H9 (cell line): ENCODE data around the gene NME4. TPM values are rescaled to one million over a fixed set of nuclear protein-coding genes. Genes with fewer than 3 reads are reported as not detected.

Experiments
- DNase-seq: peaks from one replicate; pipeline ENCODE4 v3.0.0-alpha.2; 2017
- H2AFZ ChIP-seq: one replicate; pipeline ENCODE4 v1.6.1; 2013; ENCODE audit warnings: mild to moderate bottlenecking, low read length, control low read depth, moderate library complexity
- H2AK5ac ChIP-seq: 2 replicates; pipeline ENCODE4 v1.6.1; 2013; ENCODE audit warnings: low read length, control low read depth, mixed read lengths; ENCODE audit not compliant: insufficient read length
- H2BK120ac ChIP-seq: one replicate; pipeline ENCODE4 v1.6.1; 2013; ENCODE audit warnings: low read depth, mild to moderate bottlenecking, low read length, control low read depth, inconsistent platforms; ENCODE audit not compliant: poor library complexity, severe bottlenecking
- H2BK12ac ChIP-seq: 2 replicates; pipeline ENCODE4 v1.6.1; 2013; ENCODE audit warnings: low read length, control low read depth, mixed read lengths, low read depth; ENCODE audit not compliant: insufficient read length
- H2BK15ac ChIP-seq: 2 replicates; pipeline ENCODE4 v1.6.1; 2013; ENCODE audit warnings: low read depth, low read length, control low read depth
- H2BK20ac ChIP-seq: one replicate; pipeline ENCODE4 v1.6.1; 2013; ENCODE audit warnings: low read depth, mild to moderate bottlenecking, low read length, control low read depth, inconsistent platforms; ENCODE audit not compliant: poor library complexity, severe bottlenecking
- H2BK5ac ChIP-seq: 2 replicates; pipeline ENCODE4 v1.6.1; 2013; ENCODE audit warnings: low read length, control low read depth, mixed read lengths; ENCODE audit not compliant: insufficient read length
- H3K14ac ChIP-seq: 2 replicates; pipeline ENCODE4 v1.6.1; 2013; ENCODE audit warnings: low read length, control low read depth; ENCODE audit not compliant: insufficient read depth
- H3K18ac ChIP-seq: 2 replicates; pipeline ENCODE4 v1.6.1; 2013; ENCODE audit warnings: low read depth, mild to moderate bottlenecking, mixed read lengths, low read length, control low read depth; ENCODE audit not compliant: insufficient read length
- H3K23ac ChIP-seq: 2 replicates; pipeline ENCODE4 v1.6.1; 2013; ENCODE audit warnings: low read length, control low read depth, mixed read lengths, low read depth; ENCODE audit not compliant: insufficient read length
- H3K23me2 ChIP-seq: 2 replicates; pipeline ENCODE4 v1.6.1; 2013; ENCODE audit warnings: low read depth, mild to moderate bottlenecking, mixed read lengths, low read length, control low read depth; ENCODE audit not compliant: insufficient read length, poor library complexity, severe bottlenecking
- H3K27ac ChIP-seq: 2 replicates; pipeline ENCODE4 v1.5.1; 2013; ENCODE audit warnings: low read length, control low read depth, mixed read lengths, low read depth; ENCODE audit not compliant: insufficient read length
- H3K27me3 ChIP-seq: 2 replicates; pipeline ENCODE4 v1.6.1; 2013; ENCODE audit warnings: low read length, control low read depth, inconsistent platforms; ENCODE audit not compliant: insufficient read depth
- H3K4ac ChIP-seq: 2 replicates; pipeline ENCODE4 v1.6.1; 2013; ENCODE audit warnings: low read depth, mild to moderate bottlenecking, control low read depth, inconsistent platforms, low read length, moderate library complexity
- H3K4me1 ChIP-seq: 2 replicates; pipeline ENCODE4 v1.6.1; 2013; ENCODE audit warnings: low read length, control low read depth, inconsistent platforms; ENCODE audit not compliant: insufficient read depth
- H3K4me2 ChIP-seq: 2 replicates; pipeline ENCODE4 v1.6.1; 2013; ENCODE audit warnings: low read length, control low read depth, mixed read lengths; ENCODE audit not compliant: insufficient read length, insufficient read depth
- H3K56ac ChIP-seq: 2 replicates; pipeline ENCODE4 v1.6.1; 2013; ENCODE audit warnings: low read depth, mild to moderate bottlenecking, mixed read lengths, low read length, control low read depth; ENCODE audit not compliant: insufficient read length
- H3K79me1 ChIP-seq: 2 replicates; pipeline ENCODE4 v1.6.1; 2013; ENCODE audit warnings: low read depth, mild to moderate bottlenecking, moderate library complexity, low read length, control low read depth, inconsistent platforms; ENCODE audit not compliant: insufficient read depth, poor library complexity, severe bottlenecking
- H3K79me2 ChIP-seq: 2 replicates; pipeline ENCODE4 v1.6.1; 2013; ENCODE audit warnings: low read length, control low read depth, inconsistent platforms; ENCODE audit not compliant: insufficient read depth
- H3K9ac ChIP-seq: 2 replicates; pipeline ENCODE4 v1.6.1; 2013; ENCODE audit warnings: low read length, control low read depth, mixed read lengths; ENCODE audit not compliant: insufficient read length; ENCODE audit errors: extremely low read depth
- H3K9me3 ChIP-seq: one replicate; pipeline ENCODE4 v1.6.1; 2013; ENCODE audit warnings: low read depth, low read length, inconsistent platforms; ENCODE audit not compliant: control insufficient read depth
- H3T11ph ChIP-seq: one replicate; pipeline ENCODE4 v1.6.1; 2013; ENCODE audit warnings: mild to moderate bottlenecking, low read length, control low read depth, inconsistent platforms
- H4K20me1 ChIP-seq: one replicate; pipeline ENCODE4 v1.6.1; 2013; ENCODE audit not compliant: control insufficient read depth, insufficient read length, insufficient read depth
- H4K5ac ChIP-seq: 2 replicates; pipeline ENCODE4 v1.6.1; 2013; ENCODE audit warnings: low read depth, mild to moderate bottlenecking, mixed read lengths, low read length, control low read depth; ENCODE audit not compliant: insufficient read length
- H4K8ac ChIP-seq: replicated peaks from 2 replicates; pipeline ENCODE4 v1.6.1; 2013; ENCODE audit warnings: low read length, control low read depth, mixed read lengths, low read depth; ENCODE audit not compliant: insufficient read length
- H4K91ac ChIP-seq: 2 replicates; pipeline ENCODE4 v1.6.1; 2013; ENCODE audit warnings: low read depth, mild to moderate bottlenecking, moderate library complexity, mixed read lengths, low read length, control low read depth; ENCODE audit not compliant: insufficient read length
- H3K27ac Mint-ChIP-seq, 3 experiments: 2 replicates in 2 of 3; 3 replicates in 1 of 3; pipeline ENCODE4 v1.8.0; 2020 to 2021; ENCODE audit warnings: mixed read lengths in 3 of 3, mild to moderate bottlenecking in 1 of 3, moderate library complexity in 1 of 3
- H3K27me3 Mint-ChIP-seq: 2 replicates; pipeline ENCODE4 v1.8.0; 2021; ENCODE audit warnings: low read depth, mild to moderate bottlenecking, moderate library complexity, mixed read lengths
- H3K36me3 Mint-ChIP-seq, 3 experiments: 2 replicates in 2 of 3; 3 replicates in 1 of 3; pipeline ENCODE4 v1.8.0; 2020 to 2021; ENCODE audit warnings: low read depth in 3 of 3, mixed read lengths in 3 of 3; ENCODE audit not compliant: insufficient read depth in 1 of 3
- H3K4me1 Mint-ChIP-seq, 2 experiments: 2 replicates each; pipeline ENCODE4 v1.8.0; 2020; ENCODE audit warnings: mixed read lengths in 2 of 2
- H3K4me3 Mint-ChIP-seq, 2 experiments: 2 replicates in 1 of 2; 3 replicates in 1 of 2; pipeline ENCODE4 v1.8.0; 2020 to 2021; ENCODE audit warnings: mild to moderate bottlenecking in 2 of 2, mixed read lengths in 2 of 2, moderate library complexity in 1 of 2
- H3K9me3 Mint-ChIP-seq, 2 experiments: 2 replicates in 1 of 2; 3 replicates in 1 of 2; pipeline ENCODE4 v1.8.0; 2020; ENCODE audit warnings: mild to moderate bottlenecking in 2 of 2, mixed read lengths in 2 of 2, moderate library complexity in 1 of 2
- CTCF ChIP-seq: fragments of 200-600 bp; sonication (generic); conservative IDR thresholded peaks from 3 replicates; pipeline ENCODE4 v1.8.0; 2021; ENCODE audit warnings: antibody characterized with exemption, mild to moderate bottlenecking
- whole genome bisulfite sequencing: extraction: QIAGEN DNeasy Blood & Tissue Kit; methylation state at CpG from one replicate; pipeline ENCODE4 v1.1.7; 2013; ENCODE audit warnings: missing lambda C conversion rate, low lambda C conversion rate, mixed read lengths; ENCODE audit not compliant: insufficient read length; ENCODE audit errors: extremely low coverage; 5-methylcytosine and 5-hydroxymethylcytosine counted together
- total RNA-seq: library from RNA; stranded (reverse); gene quantifications from 2 replicates; pipeline ENCODE4 v1.2.1, GENCODE V29; 2021

The NME4 gene
- total RNA-seq, 1 experiment from 2014 or later = 320 TPM

GRCh38 chr16:399340-400019, 2.5 kb downstream of the NME4 start:
- Histone ChIP-seq H3K9me3 (no peaks in the 10 kb centered on the region), H4K20me1 (peaks cover 2% of the 10 kb centered on the region), H3T11ph (no peak overlapping the region), H4K8ac (no peak overlapping the region), H2AFZ (no peak overlapping the region), H3K4me1 (peaks cover 2% of the 10 kb centered on the region; the same call in 1 of the 2 replicates), H2BK15ac (no peak overlapping the region), H3K18ac (no peak overlapping the region), H3K14ac (no peak overlapping the region), H3K27ac (no peak overlapping the region), H2BK12ac (no peak overlapping the region), H2BK5ac (no peak overlapping the region), H3K23me2 (no peaks in the 10 kb centered on the region), H3K79me1 (no peaks in the 10 kb centered on the region), H3K4ac (no peak overlapping the region), H3K23ac (no peak overlapping the region), H4K91ac (no peak overlapping the region), H2BK120ac (no peak overlapping the region), H2BK20ac (no peak overlapping the region), H2AK5ac (no peak overlapping the region), H4K5ac (no peak overlapping the region), H3K9ac (no peak overlapping the region), H3K27me3 (no peaks in the 10 kb centered on the region), H3K4me2 (no peak overlapping the region), H3K56ac (no peak overlapping the region), H3K79me2 (no peaks in the 10 kb centered on the region)
- Mint-ChIP-seq H3K27me3 (no peaks in the 10 kb centered on the region), H3K36me3 (peaks cover 15 to 23% (median 22%) of the 10 kb centered on the region in 3 experiments), H3K4me1 (peaks cover 22 to 24% of the 10 kb centered on the region in 2 experiments), H3K27ac (peak overlapping the region in 2 of 3 experiments; percentile 31 to 32; a peak in 1 of 7 replicates), H3K9me3 (peaks cover 0 to 2% of the 10 kb centered on the region in 2 experiments; a peak in 2 of 5 replicates), H3K4me3 (no peak overlapping the region; a peak in 1 of 5 replicates)
- WGBS = no CpG with 5 or more reads among the region's 22 CpGs
- TF ChIP-seq CTCF = no peak
- DNase-seq = no peak
